Measurements from ENCODE around the gene STAT5B.
"Not testable (repeated sequence)": the region's sequence is repeated elsewhere in the genome, so short reads cannot be mapped to it uniquely, and the experiment has no call there.

The STAT5B gene

GRCh38 chr17:42276359-42276608, at the start of gene STAT5B:
Gene STAT5B, minus strand, starts transcription at chr17:42276391. Its CDS starts 44,264 bp downstream, at chr17:42232127.
- TF ChIP-seq, protein P1, sequence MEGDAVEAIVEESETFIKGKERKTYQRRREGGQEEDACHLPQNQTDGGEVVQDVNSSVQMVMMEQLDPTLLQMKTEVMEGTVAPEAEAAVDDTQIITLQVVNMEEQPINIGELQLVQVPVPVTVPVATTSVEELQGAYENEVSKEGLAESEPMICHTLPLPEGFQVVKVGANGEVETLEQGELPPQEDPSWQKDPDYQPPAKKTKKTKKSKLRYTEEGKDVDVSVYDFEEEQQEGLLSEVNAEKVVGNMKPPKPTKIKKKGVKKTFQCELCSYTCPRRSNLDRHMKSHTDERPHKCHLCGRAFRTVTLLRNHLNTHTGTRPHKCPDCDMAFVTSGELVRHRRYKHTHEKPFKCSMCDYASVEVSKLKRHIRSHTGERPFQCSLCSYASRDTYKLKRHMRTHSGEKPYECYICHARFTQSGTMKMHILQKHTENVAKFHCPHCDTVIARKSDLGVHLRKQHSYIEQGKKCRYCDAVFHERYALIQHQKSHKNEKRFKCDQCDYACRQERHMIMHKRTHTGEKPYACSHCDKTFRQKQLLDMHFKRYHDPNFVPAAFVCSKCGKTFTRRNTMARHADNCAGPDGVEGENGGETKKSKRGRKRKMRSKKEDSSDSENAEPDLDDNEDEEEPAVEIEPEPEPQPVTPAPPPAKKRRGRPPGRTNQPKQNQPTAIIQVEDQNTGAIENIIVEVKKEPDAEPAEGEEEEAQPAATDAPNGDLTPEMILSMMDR (conservative IDR thresholded peaks at IDR 0.05; ENCODE audit: low read depth, low read length), result no peak
- H3K4me3 ChIP-seq (ENCODE audit: low read depth, low read length), result peak within 1 kb of the TSS; percentile 80
- DNase-seq (ENCODE audit: low read depth), result peak; percentile 56

- H3K4me3 ChIP-seq (ENCODE audit: low read depth, low read length), result no peak overlapping the region
- TF ChIP-seq, protein P1 (conservative IDR thresholded peaks at IDR 0.05; ENCODE audit: low read depth, low read length), result no peak
- DNase-seq (ENCODE audit: low read depth), result peak; percentile 64
Measured at GRCh38 chr17:42325026-42325425, 48.8 kb upstream of the STAT5B start.

GRCh38 chr17:42323268-42323773, 47.1 kb upstream of the STAT5B start:
- DNase-seq (ENCODE audit: low read depth), result no peak
- no peak overlapping the region for H3K4me3 ChIP-seq (ENCODE audit: low read depth, low read length)
- TF ChIP-seq, protein P1 (conservative IDR thresholded peaks at IDR 0.05; ENCODE audit: low read depth, low read length), result no peak

- TF ChIP-seq, protein P1 (conservative IDR thresholded peaks at IDR 0.05; ENCODE audit: low read depth, low read length), result peak; percentile 100
- H3K4me3 ChIP-seq (ENCODE audit: low read depth, low read length), result no peak overlapping the region
- peak; percentile 96 for DNase-seq (ENCODE audit: low read depth)
Measured at GRCh38 chr17:42322382-42323267, 46.4 kb upstream of the STAT5B start.

GRCh38 chr17:42321555-42321954, 45.4 kb upstream of the STAT5B start:
- no peak for DNase-seq (ENCODE audit: low read depth)
- no peak overlapping the region for H3K4me3 ChIP-seq (ENCODE audit: low read depth, low read length)
- TF ChIP-seq, protein P1 (conservative IDR thresholded peaks at IDR 0.05; ENCODE audit: low read depth, low read length), result no peak

DNA sequence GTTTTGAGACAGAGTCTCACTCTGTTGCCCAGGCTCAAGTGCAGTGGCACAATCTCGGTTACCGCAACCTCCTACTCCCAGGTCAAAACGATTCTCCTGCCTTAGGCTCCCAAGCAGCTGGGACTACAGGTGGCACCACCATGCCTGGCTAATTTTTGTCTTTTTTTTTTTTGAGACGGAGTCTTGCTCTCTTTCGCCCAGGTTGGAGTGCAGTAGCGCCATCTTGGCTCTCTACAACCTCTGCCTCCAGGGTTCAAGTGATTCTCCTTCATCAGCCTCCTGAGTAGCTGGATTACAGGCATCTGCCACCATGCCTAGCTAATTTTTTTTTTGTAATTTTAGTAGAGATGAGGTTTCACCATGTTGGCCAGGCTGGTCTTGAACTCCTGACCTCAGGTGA, 41.8 kb upstream of the STAT5B start:
- DNase-seq (ENCODE audit: low read depth); H3K4me3 ChIP-seq (ENCODE audit: low read depth, low read length): not testable (repeated sequence)

DNA sequence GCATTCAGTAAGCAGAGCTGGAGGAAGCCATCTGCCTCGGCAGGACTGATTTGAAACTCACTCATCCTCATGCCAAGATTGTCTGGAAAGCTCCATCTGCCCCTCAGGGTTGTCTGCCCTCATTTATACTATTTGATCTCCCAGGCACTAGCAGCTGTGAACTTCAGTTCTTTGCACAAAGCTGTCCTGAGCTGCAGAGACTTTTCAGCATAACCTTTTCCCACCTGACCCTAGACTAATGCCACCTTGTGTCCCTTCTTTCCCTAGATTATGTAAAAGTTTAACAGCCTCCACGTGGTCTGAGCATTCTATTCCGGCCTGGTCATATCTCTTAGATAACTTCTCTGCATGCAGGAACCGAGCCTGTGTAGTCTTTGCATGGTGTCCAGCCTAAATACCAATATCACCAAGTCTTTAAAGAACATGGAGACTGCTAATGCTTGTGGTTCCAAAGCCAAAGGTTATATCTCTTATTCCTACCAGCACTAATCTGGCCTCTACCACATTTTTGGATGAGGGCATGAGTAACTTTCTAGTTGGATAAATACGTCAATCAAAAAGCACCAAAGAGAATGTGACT, 41.2 kb upstream of the STAT5B start:
- DNase-seq (ENCODE audit: low read depth), result no peak
- H3K4me3 ChIP-seq (ENCODE audit: low read depth, low read length), result no peak overlapping the region
- TF ChIP-seq, protein P1 (conservative IDR thresholded peaks at IDR 0.05; ENCODE audit: low read depth, low read length), result no peak
